Testis (tissue), 2 donors: Measurements from ENCODE around the gene EXD3.

Experiments
- POLR2A ChIP-seq: fragments of 450-650 bp; IDR thresholded peaks from one replicate; pipeline ENCODE4 v1.6.1; 2017; ENCODE audit warnings: antibody characterized with exemption, mild to moderate bottlenecking, moderate library complexity
- TF ChIP-seq, protein P1 (sequence below), 3 experiments: fragments of 450-650 bp in 2 of 3; fragments of 200-600 bp in 1 of 3; sonication (generic) in 1 of 3; IDR thresholded peaks; one replicate each; pipeline ENCODE4 v1.5.1; 2016 to 2019; ENCODE audit warnings: antibody characterized with exemption in 3 of 3, mild to moderate bottlenecking in 2 of 3, moderate library complexity in 1 of 3

DNA sequence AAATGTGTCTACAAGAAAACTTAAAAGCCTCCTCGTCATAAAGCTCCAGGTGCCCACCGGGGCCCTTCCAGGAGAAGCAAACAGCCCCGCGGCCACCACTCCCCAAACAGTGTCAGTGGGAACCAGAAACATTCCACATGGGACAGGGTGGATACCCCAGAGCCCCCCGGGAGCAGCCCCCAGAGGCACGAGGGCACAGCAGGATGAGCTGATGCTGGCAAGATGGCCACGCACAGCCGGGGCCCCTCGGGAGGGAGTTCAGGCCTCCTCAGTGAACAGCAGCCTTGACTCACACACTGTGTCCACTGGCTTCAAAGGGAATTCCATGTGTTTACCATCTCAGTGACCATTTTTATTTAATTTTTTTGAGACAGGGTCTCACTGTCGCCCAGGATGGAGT, 10.5 kb downstream of the EXD3 start:
- TF ChIP-seq, protein P1, sequence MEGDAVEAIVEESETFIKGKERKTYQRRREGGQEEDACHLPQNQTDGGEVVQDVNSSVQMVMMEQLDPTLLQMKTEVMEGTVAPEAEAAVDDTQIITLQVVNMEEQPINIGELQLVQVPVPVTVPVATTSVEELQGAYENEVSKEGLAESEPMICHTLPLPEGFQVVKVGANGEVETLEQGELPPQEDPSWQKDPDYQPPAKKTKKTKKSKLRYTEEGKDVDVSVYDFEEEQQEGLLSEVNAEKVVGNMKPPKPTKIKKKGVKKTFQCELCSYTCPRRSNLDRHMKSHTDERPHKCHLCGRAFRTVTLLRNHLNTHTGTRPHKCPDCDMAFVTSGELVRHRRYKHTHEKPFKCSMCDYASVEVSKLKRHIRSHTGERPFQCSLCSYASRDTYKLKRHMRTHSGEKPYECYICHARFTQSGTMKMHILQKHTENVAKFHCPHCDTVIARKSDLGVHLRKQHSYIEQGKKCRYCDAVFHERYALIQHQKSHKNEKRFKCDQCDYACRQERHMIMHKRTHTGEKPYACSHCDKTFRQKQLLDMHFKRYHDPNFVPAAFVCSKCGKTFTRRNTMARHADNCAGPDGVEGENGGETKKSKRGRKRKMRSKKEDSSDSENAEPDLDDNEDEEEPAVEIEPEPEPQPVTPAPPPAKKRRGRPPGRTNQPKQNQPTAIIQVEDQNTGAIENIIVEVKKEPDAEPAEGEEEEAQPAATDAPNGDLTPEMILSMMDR (IDR thresholded peaks at IDR 0.05): no peak
- TF ChIP-seq POLR2A: no peak
